Measurements from ENCODE around the gene RAB8B.

Gene RAB8B

GRCh38 chr15:63185206-63185605 lies 4.2 kb upstream of the RAB8B start:
- DNase-seq (ENCODE audit: low read depth, low spot score) = no peak

DNA sequence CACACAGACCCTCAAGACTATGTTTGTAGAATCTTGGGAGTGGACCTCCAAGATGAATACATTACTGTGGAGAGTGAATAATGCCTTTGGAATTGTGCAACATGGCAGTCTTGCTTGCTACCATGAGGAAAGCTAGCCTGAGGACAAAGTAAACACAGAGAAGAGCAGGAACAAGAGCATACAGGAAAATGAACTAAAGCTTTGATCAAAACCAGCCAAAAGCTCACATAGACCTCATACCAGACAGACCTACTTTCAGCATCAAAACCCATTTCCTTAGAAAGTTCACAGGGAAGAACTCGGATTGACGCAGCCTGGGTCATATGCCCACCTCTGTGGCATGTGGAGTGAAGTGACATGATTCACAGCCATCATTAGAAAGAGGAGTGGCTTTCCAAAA lies 3.3 kb upstream of the RAB8B start:
- DNase-seq (ENCODE audit: low read depth, low spot score) = no peak

DNA sequence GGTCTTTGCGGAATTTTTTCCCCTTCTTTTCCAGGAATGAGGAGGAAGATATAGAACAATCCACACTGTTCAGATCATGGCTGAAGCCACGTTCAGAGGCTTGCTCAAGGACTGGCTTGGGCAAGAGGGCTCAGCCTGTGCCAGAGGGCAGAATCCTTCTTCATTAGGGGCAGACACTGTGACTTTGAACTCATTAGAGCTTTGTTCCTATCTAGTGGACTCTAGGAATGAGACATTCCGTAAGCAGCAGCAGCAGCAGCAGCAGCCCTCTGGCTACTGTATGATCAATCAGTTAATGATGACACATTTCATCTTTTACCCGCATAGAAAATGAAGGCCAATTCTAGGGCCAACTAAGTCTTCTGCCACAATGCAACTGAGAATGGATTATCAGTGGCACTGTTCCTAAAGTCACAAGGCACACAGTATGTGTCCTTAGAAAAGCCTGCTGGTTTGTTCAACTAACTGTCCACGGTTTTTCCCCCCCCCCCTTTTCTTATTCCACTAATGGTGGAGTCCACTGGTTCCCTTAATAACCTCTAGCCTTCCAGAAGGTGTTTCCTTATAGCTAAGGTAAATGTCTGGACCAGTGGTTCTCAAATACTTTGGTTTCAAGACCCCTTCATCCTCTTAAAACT lies 1.7 kb upstream of the RAB8B start:
- DNase-seq (ENCODE audit: low read depth, low spot score) = no peak

GRCh38 chr15:63188247-63188925 lies 1.0 kb upstream of the RAB8B start:
- no peak for DNase-seq (ENCODE audit: low read depth, low spot score)

DNA sequence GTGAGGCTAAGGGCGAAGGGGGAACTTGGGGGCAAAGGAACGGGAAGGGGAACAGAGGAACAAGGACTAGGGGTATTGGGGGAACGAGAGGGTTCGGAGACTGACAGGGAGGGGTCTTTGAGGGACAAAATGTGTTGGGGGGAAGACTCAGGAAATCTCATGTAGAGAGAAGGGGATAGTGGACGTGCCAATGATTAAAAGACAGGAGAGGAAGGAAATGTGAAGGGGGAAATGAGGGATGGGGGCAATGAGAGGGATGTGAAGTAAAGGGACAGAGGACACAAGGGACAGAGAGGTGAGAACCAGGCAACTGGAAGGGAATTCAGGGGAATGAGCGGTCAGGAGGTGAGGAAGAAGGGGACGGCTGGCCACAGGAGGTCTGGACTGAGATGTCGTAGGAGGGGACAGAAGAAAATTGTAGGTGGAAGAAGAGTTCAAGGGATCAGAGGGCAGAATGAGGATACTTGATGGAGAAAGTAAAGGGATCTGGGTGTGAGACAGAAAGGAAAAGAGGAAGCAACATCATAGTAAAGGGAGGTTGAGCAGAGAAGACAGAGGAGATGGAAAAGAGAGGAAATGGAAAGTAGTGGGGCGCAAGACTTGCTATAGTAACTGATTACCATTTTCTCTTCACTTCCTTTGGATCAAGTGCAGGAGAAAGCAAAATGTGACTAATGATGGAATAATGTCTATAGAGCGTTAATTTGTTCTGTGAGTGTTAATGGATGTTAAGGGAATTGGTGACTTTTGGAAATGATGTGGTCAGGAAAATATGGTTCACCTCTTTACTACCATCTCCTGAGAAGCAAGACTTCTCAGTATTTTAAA lies 749 bp downstream of the RAB8B start:
- DNase-seq (ENCODE audit: low read depth, low spot score) = no peak

GRCh38 chr15:63190769-63191649 lies 1.6 kb downstream of the RAB8B start:
- no peak for DNase-seq (ENCODE audit: low read depth, low spot score)

- DNase-seq (ENCODE audit: low read depth, low spot score) = no peak
Measured at GRCh38 chr15:63191895-63192618, 2.7 kb downstream of the RAB8B start.

- no peak for DNase-seq (ENCODE audit: low read depth, low spot score)
Measured at GRCh38 chr15:63192619-63193206, 3.3 kb downstream of the RAB8B start.

DNA sequence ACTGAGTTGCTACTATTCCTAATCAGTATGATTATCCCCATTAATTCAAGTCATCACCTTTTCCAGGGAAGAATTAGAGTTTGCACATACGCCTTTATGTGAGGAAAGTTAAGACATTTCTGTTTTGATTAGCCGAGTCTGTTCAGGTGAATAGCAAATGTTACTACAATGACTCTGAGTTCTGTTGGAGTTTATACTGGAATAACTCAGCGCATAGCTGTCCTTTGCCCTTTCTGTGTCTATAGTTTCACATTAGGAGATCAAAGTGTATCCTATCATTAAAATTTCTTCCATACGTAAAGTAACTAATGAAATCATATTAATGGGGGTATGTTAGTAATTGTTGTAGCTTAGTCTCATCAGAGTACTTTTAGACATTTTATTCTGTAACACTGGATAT lies 4.9 kb downstream of the RAB8B start:
- no peak for DNase-seq (ENCODE audit: low read depth, low spot score)

DNA sequence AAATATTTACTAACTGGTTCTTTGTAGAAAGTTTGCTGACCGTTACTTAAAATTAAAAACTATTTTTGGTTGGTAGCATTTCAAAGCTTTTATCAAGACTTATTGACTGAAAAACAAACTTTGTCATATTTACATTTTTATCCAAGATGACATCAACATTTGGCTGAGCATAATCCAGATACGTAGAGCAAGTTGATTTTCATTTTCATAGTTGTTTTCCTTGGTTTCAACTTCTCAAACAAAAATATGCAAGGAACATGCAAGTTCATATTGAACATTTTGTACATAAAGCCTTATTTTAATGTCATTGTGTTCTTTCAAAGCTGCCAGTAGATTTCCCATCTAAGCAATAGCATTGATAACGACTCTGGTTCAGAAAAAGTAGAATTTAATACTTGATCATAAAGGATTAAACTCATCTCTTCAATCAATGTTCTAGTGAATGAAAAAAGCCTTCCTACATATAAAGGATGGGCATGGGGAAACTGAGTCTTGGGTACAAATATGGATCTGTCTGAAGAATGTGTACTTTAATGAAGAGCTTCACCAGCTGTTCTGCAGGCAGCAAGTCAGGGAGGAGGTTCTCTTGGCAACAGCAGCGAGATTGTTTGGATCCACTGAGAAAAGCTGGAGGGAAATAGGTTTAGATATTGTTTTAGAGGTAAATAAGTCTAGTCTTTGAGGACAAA lies 5.6 kb downstream of the RAB8B start:
- no peak for DNase-seq (ENCODE audit: low read depth, low spot score)

- no peak for DNase-seq (ENCODE audit: low read depth, low spot score)
Measured at GRCh38 chr15:63195569-63196015, 6.2 kb downstream of the RAB8B start.

DNA sequence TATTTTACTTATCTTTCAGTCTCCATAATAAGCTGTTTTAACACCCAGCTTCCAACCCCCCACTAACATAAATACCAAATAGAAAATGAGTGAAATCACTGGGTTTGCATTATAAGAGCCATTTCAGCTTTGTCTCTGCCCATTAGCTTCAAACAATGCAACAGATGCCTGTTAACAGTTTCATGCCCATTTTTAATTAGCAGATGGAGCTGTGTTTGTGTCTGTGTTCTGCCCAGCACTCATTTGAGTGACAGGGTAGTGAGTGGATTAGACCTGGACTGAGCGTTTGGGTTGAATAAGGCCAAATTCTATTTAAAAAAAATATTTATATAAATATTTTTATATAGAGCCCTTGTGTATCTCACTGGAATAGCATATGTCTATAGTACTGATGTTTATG lies 7.4 kb downstream of the RAB8B start:
- no peak for DNase-seq (ENCODE audit: low read depth, low spot score)

GRCh38 chr15:63197626-63198025 lies 8.2 kb downstream of the RAB8B start:
- DNase-seq (ENCODE audit: low read depth, low spot score) = no peak

- DNase-seq (ENCODE audit: low read depth, low spot score) = no peak
Measured at GRCh38 chr15:63198371-63199250, 9.2 kb downstream of the RAB8B start.

- DNase-seq (ENCODE audit: low read depth, low spot score) = no peak
Measured at GRCh38 chr15:63200464-63201249, 11.3 kb downstream of the RAB8B start.

DNA sequence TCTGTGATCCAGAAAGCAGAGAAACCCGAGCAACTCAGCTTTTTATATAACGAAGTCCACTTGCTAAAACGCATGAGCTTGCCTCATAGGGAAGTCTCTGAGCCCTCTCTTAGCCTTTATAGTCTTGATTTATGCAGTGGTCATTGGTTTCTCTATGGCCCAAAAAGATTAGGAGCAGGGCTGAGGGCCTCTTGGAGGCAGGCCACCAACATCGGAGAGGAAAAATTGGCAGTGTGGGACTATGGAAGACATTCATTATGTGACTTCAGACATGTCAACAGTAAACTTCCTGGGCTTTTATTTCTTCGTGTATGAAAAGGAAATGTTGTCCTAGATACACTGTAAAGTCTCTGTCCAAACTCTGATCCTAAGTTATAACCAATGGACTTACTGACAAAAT lies 13.5 kb downstream of the RAB8B start:
- no peak for DNase-seq (ENCODE audit: low read depth, low spot score)

DNA sequence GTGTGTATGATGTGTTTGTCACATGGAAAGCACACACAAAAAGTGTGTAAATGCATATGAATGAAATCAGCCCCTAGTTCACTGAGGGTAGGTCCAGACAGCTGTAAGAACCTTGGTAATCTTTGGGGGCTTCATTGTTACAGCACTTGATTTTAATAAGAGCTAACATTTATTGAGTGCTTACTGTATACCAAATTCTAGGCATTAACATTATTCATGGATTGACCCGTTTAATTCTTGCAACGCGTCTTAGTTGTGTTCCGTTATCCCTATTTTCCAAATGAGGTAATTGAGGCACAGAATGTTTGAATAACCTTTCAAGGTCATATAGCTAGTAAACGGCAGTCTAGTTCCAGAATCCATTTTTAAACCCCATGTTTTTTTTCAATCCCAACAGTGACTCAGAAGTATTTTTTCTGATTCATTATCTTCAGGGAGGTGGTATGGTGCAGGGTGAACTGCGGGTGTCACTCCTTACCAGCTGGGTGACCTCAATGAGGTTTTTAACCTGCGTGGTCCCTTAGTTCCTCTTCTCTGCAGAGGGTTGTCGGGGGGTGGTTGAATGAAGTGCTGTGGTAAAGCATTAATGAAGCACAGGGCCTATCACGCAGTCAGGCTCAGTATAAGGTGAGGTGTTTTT lies 14.2 kb downstream of the RAB8B start:
- no peak for DNase-seq (ENCODE audit: low read depth, low spot score)

GRCh38 chr15:63206079-63206478 lies 16.7 kb downstream of the RAB8B start:
- no peak for DNase-seq (ENCODE audit: low read depth, low spot score)

All from iPS DF 19.7 (cell line).